ENCODE measurements around the gene CDH13. TPM values are rescaled to one million over a fixed set of nuclear protein-coding genes. Genes with fewer than 3 reads are reported as not detected.

The CDH13 gene
- total and polyA plus RNA-seq, 9 of the 15 experiments (the other 6 are each of a cell fraction or from before 2014, with no cell fraction given) = 0.03 TPM; not detected in 8

DNA sequence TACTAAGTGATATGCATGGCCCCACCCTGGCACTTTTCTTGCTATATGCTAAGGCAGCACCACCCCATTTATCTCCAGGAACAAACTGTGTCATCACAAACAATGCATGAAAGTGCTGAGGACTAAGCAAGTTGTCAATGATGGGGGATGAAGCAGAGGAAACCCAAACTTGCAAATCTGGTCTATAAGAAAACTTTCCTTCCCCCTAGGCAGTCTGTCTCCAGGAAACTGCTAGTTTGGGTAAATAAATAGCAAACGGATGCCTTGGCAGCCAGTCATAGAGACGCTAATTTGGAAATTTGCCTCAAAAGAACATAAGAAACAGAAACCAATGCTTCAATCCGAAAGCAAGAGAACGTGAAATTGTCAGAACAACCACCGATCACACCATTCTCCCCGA is 1175.4 kb downstream of the CDH13 start:
- no peak for DNase-seq (ENCODE audit: extremely low read depth in 1 of 4, low spot score in 3 of 4)
- Histone ChIP-seq H3K4me2 (ENCODE audit: insufficient read depth, low read length) (no peak overlapping the region), H3K4me3 (no peak overlapping the region), H3K27ac (ENCODE audit: extremely low read depth, low read depth, low read length) (no peak overlapping the region), H3K79me2 (ENCODE audit: control insufficient read depth, insufficient read depth, low read length) (no peaks in the 10 kb centered on the region), H3K27me3 (ENCODE audit: control insufficient read depth in 2 of 2, insufficient read depth in 2 of 2, low read length in 2 of 2) (peaks cover 32 to 36% of the 10 kb centered on the region in 2 experiments), H3K9ac (ENCODE audit: insufficient read depth in 1 of 2, low read depth in 2 of 2, low read length in 2 of 2) (no peak overlapping the region), H4K20me1 (replicated peaks; ENCODE audit: control insufficient read depth, insufficient read depth, low read length) (no peaks in the 10 kb centered on the region), H3K4me1 (replicated peaks in 1 of 2; ENCODE audit: control insufficient read depth in 2 of 2, insufficient read depth in 2 of 2, low read length in 2 of 2) (no peaks in the 10 kb centered on the region; a peak in 1 of 5 replicates), H3K9me3 (replicated peaks; ENCODE audit: control insufficient read depth, insufficient read depth, low read depth, low read length) (no peaks in the 10 kb centered on the region), H2AFZ (ENCODE audit: low read depth, low read length) (no peak overlapping the region), H3K36me3 (ENCODE audit: control insufficient read depth, insufficient read depth, low read length) (no peaks in the 10 kb centered on the region), H3K9me1 (ENCODE audit: control insufficient read depth, insufficient read depth, low read length) (no peaks in the 10 kb centered on the region)
- in situ Hi-C loops (cut with MboI) = no loop called here
- POLR2A ChIA-PET = no interaction called here
- no peak for ATAC-seq
- WGBS (ENCODE audit: insufficient coverage, low coverage, missing lambda C conversion rate) = under 1% methylated on average over 6 of the region's 6 CpGs
- BruUV-seq (replicated peaks) = no TSS peak
- CTCF ChIA-PET (ENCODE audit: low intra/inter-chr PET ratio) = no interaction called here
- intact Hi-C loops (cut with micrococcal nuclease) = no loop called here
- no peak for FAIRE-seq
- TF ChIP-seq XRCC5 (IDR thresholded peaks at IDR 0.05; ENCODE audit: low read depth, low read length) (no peak), STAG1 (CRISPR knock-in tag; IDR thresholded peaks at IDR 0.05; ENCODE audit: borderline replicate concordance) (no peak), HDGF (IDR thresholded peaks at IDR 0.05) (no peak), MBD2 (IDR thresholded peaks at IDR 0.05; ENCODE audit: borderline replicate concordance, low read depth) (no peak), ZNF445 (CRISPR knock-in tag; IDR thresholded peaks at IDR 0.05; ENCODE audit: low read depth) (no peak), PHF8 (IDR thresholded peaks at IDR 0.05; ENCODE audit: borderline replicate concordance, low read length) (no peak), FOXA1 (IDR thresholded peaks at IDR 0.05; ENCODE audit: borderline replicate concordance) (no peak), TCF7L2 (IDR thresholded peaks at IDR 0.05; ENCODE audit: low read depth, low read length) (no peak), ILK (tag; IDR thresholded peaks at IDR 0.05; ENCODE audit: borderline replicate concordance, low read depth) (no peak), RAD51 (IDR thresholded peaks at IDR 0.05; ENCODE audit: borderline replicate concordance, low read depth) (no peak), ARID1B (IDR thresholded peaks at IDR 0.05) (no peak), NFIX (CRISPR knock-in tag; IDR thresholded peaks at IDR 0.05; ENCODE audit: low read depth) (no peak), TGIF2 (CRISPR knock-in tag; IDR thresholded peaks at IDR 0.05) (no peak)
- TF ChIP-seq, protein P1, sequence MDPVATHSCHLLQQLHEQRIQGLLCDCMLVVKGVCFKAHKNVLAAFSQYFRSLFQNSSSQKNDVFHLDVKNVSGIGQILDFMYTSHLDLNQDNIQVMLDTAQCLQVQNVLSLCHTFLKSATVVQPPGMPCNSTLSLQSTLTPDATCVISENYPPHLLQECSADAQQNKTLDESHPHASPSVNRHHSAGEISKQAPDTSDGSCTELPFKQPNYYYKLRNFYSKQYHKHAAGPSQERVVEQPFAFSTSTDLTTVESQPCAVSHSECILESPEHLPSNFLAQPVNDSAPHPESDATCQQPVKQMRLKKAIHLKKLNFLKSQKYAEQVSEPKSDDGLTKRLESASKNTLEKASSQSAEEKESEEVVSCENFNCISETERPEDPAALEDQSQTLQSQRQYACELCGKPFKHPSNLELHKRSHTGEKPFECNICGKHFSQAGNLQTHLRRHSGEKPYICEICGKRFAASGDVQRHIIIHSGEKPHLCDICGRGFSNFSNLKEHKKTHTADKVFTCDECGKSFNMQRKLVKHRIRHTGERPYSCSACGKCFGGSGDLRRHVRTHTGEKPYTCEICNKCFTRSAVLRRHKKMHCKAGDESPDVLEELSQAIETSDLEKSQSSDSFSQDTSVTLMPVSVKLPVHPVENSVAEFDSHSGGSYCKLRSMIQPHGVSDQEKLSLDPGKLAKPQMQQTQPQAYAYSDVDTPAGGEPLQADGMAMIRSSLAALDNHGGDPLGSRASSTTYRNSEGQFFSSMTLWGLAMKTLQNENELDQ (CRISPR knock-in tag; IDR thresholded peaks at IDR 0.05; ENCODE audit: borderline replicate concordance) = no peak

Measured in K562 (cell line).